Motor neuron (in vitro differentiated cells): ENCODE data around the gene NDUFA1. TPM values are rescaled to one million over a fixed set of nuclear protein-coding genes. Genes with fewer than 3 reads are reported as not detected.
"Not testable (repeated sequence)": the region's sequence is repeated elsewhere in the genome, so short reads cannot be mapped to it uniquely, and the experiment has no call there.

Experiments used
- ATAC-seq, 8 experiments: fragments of 200-7000 bp; cut with Tn5 transposase; replicated peaks in 6 of 8; 2 replicates each; pipeline ENCODE4 v1.8.0; 2021; ENCODE audit warnings: mild to moderate bottlenecking in 8 of 8, moderate library complexity in 8 of 8
- H3K27ac ChIP-seq, 2 donors: fragments of 250-450 bp; sonication (Bioruptor Pico); 2 replicates each; pipeline ENCODE4 v1.9.0; 2021; ENCODE audit warnings: antibody characterized with exemption in 2 of 2, mild to moderate bottlenecking in 2 of 2, moderate library complexity in 1 of 2
- H3K4me1 ChIP-seq, 2 donors: fragments of 250-450 bp; sonication (Bioruptor Pico); replicated peaks in 1 of 2; 2 replicates each; pipeline ENCODE4 v1.6.1; 2021; ENCODE audit warnings: antibody characterized with exemption in 2 of 2, mild to moderate bottlenecking in 2 of 2, moderate library complexity in 1 of 2
- H3K4me3 ChIP-seq, 5 donors: fragments of 250-450 bp; sonication (Bioruptor Pico); 2 replicates each; pipeline ENCODE4 v1.9.0; 2021; ENCODE audit warnings: antibody characterized with exemption in 5 of 5, mild to moderate bottlenecking in 5 of 5, moderate library complexity in 4 of 5
- WGBS, 10 experiments: fragments of 450-650 bp; shearing (Covaris generic); methylation state at CpG; one replicate each; pipeline ENCODE4 v1.0.0; 2022; 5-methylcytosine and 5-hydroxymethylcytosine counted together
- in situ Hi-C, 9 experiments: fragments of 400-800 bp; cut with MboI; loops; one replicate each; pipeline ENCODE4 v1.15.0; 2021; ENCODE audit warnings: low sequenced_read_pairs in 9 of 9, low pct_unique_long_range_greater_than_20kb in 2 of 9; ENCODE audit not compliant: unreplicated experiment in 9 of 9
- total RNA-seq, 8 experiments: library from RNA; unstranded; fragments of 300-600 nt; gene quantifications; 2 replicates each; pipeline versions ENCODE4 v1.2.3 to v1.2.4, GENCODE V29; 2022

NDUFA1 gene
- total RNA-seq, result 100 to 1,000 TPM; 122 to 196 (median 146) TPM

DNA sequence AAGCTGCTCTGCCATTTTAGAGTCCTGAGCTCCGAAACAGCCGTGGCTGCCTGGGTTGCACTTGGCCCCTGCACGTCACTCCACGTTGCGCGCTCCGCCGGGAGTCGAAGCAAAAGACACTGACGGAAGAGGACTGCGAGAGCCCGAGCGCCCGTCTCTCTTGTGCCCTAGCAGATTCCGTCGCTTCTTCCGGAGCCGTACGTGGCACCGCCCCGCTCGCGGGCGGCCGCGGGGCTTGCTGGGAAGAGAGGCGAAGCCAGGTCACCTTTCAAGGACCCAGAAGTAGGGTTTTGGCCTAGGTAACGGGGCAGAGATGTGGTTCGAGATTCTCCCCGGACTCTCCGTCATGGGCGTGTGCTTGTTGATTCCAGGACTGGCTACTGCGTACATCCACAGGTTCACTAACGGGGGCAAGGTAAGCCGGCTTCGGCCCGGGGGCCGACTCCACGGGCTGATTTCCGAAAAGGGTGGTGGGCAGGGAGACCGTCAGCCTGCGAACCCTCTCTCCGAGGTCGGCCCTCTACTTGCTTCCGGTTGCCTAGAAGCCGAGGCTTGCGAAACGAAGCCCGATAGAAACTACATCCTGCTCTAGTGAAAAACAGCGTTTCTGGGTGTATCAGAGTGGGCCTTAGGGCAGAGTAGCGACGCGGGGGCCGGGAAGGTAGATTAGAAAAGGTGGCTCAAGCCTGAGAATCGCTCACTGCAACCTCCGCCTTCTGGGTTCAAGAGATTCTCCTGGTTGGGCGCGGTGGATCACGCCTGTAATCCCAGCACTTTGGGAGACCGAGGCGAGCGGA lies at the start of gene NDUFA1, which contains the start of gene RNF113A:
Gene NDUFA1 (plus strand): TSS at position 234 of the 797 bp plus-strand sequence. CDS start 80 bp downstream, at position 314.
Gene RNF113A (minus strand): TSS at position 135 of the 797 bp plus-strand sequence. CDS start 120 bp downstream, at position 15.
- Histone ChIP-seq H3K27ac (peak within 1 kb of the TSS; percentile 89 to 99), H3K4me3 (peak within 1 kb of the TSS; percentile 44 to 98 (median 63)), H3K4me1 (peaks cover 0 to 9% of the 10 kb centered on the region in 2 donors)
- in situ Hi-C loops, result no loop called here
- peak; percentile 90 to 95 (median 94) for ATAC-seq
- 0 to 59% (median 0%) methylated on average over 3 to 22 of the region's 62 CpGs; no CpG with 5 or more reads in 6 of the 10 experiments for WGBS, 10 experiments

DNA sequence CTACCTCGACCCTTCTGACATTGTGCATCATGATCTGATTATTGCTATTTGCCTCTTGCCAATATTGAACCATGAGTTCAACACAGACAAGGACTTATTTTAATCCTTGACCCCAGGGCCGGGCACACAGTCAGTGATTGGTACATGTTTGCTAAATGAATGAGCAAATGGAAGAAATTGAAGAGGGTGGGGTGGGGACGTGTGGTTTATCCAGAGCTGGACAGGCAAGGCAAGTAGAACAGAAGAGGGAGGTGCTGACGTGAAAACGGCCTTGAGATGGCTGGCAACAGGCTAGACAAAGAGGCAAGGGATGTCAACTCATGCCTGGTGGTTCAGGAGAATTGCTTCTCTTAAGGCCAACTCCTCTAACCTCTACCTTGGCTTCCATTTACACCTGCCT lies 47.4 kb upstream of the NDUFA1 start:
- in situ Hi-C loops, H3K4me1 ChIP-seq, ATAC-seq, H3K27ac ChIP-seq, H3K4me3 ChIP-seq: not testable (repeated sequence)
- no CpG with 5 or more reads among the region's 5 CpGs for WGBS, 10 experiments

- in situ Hi-C loops, result no loop called here
- H3K4me3 ChIP-seq, result no peak overlapping the region
- ATAC-seq, result no peak
- H3K4me1 ChIP-seq, result no peaks in the 10 kb centered on the region
- 0 to 50% (median 17%) methylated on average over 1 to 2 of the region's 7 CpGs; no CpG with 5 or more reads in 5 of the 10 experiments for WGBS, 10 experiments
- H3K27ac ChIP-seq, result no peak overlapping the region
Observed at GRCh38 chrX:119826399-119826959, 45.2 kb upstream of the NDUFA1 start.

DNA sequence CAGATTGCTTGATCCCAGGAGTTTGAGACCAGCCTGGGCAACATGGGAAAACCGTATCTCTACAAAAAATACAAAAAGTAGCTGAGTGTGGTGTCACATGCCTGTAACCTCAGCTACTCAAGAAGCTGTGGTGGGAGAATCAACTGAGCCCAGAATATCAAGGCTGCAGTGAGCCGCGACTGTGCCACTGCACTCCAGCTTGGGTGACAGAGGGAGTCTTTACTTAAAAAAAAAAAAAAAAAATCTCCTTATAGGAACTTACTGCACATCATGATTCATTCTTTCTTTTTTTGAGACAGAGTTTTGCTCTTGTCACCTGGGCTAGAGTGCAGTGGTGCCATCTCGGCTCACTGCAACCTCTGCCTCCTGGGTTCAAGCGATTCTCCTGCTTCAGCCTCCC lies 43.2 kb upstream of the NDUFA1 start:
- in situ Hi-C loops, result no loop called here
- no peak for ATAC-seq
- Histone ChIP-seq H3K4me1 (no peaks in the 10 kb centered on the region), H3K27ac (no peak overlapping the region), H3K4me3 (no peak overlapping the region)
- 100% methylated on average over 1 of the region's 5 CpGs; no CpG with 5 or more reads in 9 of the 10 experiments for WGBS, 10 experiments

GRCh38 chrX:119833905-119834304 lies 37.7 kb upstream of the NDUFA1 start:
- in situ Hi-C loops, result no loop called here
- no peak for ATAC-seq
- no peak overlapping the region for H3K4me3 ChIP-seq
- WGBS, 10 experiments, result 49 to 100% (median 96%) methylated on average over 1 to 3 of the region's 3 CpGs; no CpG with 5 or more reads in 1 of the 10 experiments
- no peaks in the 10 kb centered on the region for H3K4me1 ChIP-seq
- no peak overlapping the region for H3K27ac ChIP-seq

GRCh38 chrX:119852382-119853353 lies 19.0 kb upstream of the NDUFA1 start, which contains the start of gene UPF3B:
Gene UPF3B (minus strand): TSS chrX:119852963. CDS start chrX:119852928, 35 bp downstream.
- 0 to 20% (median 14%) methylated on average over 1 to 8 of the region's 54 CpGs; no CpG with 5 or more reads in 7 of the 10 experiments for WGBS, 10 experiments
- Histone ChIP-seq H3K4me1 (no peaks in the 10 kb centered on the region), H3K4me3 (peak within 1 kb of the TSS; percentile 59 to 94 (median 90)), H3K27ac (peak within 1 kb of the TSS; percentile 88 to 94)
- peak; percentile 92 to 99 (median 96) for ATAC-seq
- in situ Hi-C loops, result no loop called here

- Histone ChIP-seq H3K27ac (peak overlapping the region in 1 of 2 donors; percentile 32), H3K4me3 (peak overlapping the region; percentile 26 to 94 (median 89)), H3K4me1 (no peaks in the 10 kb centered on the region)
- in situ Hi-C loops, result no loop called here
- peak in 2 of 8 experiments; percentile 7 to 13 for ATAC-seq
- 29 to 75% (median 46%) methylated on average over 3 to 9 of the region's 10 CpGs; no CpG with 5 or more reads in 7 of the 10 experiments for WGBS, 10 experiments
Observed at GRCh38 chrX:119853444-119853843, 18.2 kb upstream of the NDUFA1 start.

GRCh38 chrX:119870626-119871131 lies 953 bp upstream of the NDUFA1 start:
- 0 to 38% (median 0%) methylated on average over 1 to 3 of the region's 25 CpGs; no CpG with 5 or more reads in 7 of the 10 experiments for WGBS, 10 experiments
- Histone ChIP-seq H3K27ac (peak overlapping the region; percentile 89 to 99), H3K4me1 (peaks cover 0 to 9% of the 10 kb centered on the region in 2 donors), H3K4me3 (peak overlapping the region; percentile 44 to 98 (median 63))
- in situ Hi-C loops, result no loop called here
- ATAC-seq, result peak; percentile 7 to 37 (median 21)

DNA sequence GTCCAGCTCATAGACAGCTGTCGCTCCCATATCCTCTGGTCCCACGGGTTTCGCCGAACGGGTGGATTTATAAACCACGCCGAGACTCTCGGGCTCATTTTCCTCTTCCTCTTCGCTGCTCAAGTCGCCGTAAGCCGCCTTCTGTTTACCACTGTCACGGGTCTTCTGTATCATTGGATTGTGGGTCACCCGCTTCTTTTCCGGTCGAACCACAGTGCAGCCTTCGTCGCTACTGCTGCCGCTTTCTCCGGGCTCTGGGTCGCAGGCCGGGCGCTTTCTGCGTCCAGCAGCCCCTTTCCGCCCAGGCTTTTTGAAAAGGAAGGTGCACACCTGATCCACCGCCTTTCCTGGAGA lies 410 bp upstream of the NDUFA1 start:
- Histone ChIP-seq H3K4me3 (peak overlapping the region; percentile 44 to 98 (median 63)), H3K4me1 (peaks cover 0 to 9% of the 10 kb centered on the region in 2 donors), H3K27ac (peak overlapping the region; percentile 89 to 99)
- ATAC-seq, result peak; percentile 27 to 58 (median 50)
- WGBS, 10 experiments, result 0 to 38% (median 0%) methylated on average over 1 to 24 of the region's 26 CpGs; no CpG with 5 or more reads in 5 of the 10 experiments
- in situ Hi-C loops, result no loop called here

DNA sequence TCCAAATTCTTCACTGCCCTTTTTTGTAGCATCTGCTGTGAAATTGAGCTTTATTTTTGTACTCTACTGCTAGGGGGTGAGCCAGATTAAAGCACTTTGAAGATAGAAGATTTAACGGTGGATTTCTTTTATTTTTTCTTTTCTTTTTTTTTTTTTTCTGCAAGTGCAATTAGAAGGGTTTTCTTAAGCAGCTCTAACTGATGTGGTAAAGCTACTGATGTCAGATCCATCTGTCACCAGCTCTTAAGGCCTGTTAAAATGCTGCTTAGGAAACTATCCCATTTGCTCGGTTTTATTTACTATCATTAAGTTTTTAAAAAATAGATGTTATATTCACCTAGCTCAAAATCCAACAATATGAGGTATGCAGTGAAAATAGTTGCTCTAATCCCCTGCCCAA lies 7.1 kb downstream of the NDUFA1 start:
- WGBS, 10 experiments, result 20 to 100% (median 69%) methylated on average over 1 to 2 of the region's 2 CpGs; no CpG with 5 or more reads in 4 of the 10 experiments
- no peak for ATAC-seq
- H3K4me3 ChIP-seq, result no peak overlapping the region
- in situ Hi-C loops, result no loop called here
- no peak overlapping the region for H3K27ac ChIP-seq
- no peaks in the 10 kb centered on the region for H3K4me1 ChIP-seq

GRCh38 chrX:119880076-119880475 lies 8.4 kb downstream of the NDUFA1 start:
- Histone ChIP-seq H3K4me3 (no peak overlapping the region), H3K27ac (no peak overlapping the region), H3K4me1 (no peaks in the 10 kb centered on the region)
- ATAC-seq, result no peak
- 49 to 100% (median 95%) methylated on average over 1 to 5 of the region's 5 CpGs; no CpG with 5 or more reads in 7 of the 10 experiments for WGBS, 10 experiments
- in situ Hi-C loops, result no loop called here
